ENCODE measurements around the gene SYNM. TPM values are rescaled to one million over a fixed set of nuclear protein-coding genes. Genes with fewer than 3 reads are reported as not detected.

The SYNM gene
- total RNA-seq, 6 experiments from 2014 or later = 4.6 to 7.6 (median 7.4) TPM

DNA sequence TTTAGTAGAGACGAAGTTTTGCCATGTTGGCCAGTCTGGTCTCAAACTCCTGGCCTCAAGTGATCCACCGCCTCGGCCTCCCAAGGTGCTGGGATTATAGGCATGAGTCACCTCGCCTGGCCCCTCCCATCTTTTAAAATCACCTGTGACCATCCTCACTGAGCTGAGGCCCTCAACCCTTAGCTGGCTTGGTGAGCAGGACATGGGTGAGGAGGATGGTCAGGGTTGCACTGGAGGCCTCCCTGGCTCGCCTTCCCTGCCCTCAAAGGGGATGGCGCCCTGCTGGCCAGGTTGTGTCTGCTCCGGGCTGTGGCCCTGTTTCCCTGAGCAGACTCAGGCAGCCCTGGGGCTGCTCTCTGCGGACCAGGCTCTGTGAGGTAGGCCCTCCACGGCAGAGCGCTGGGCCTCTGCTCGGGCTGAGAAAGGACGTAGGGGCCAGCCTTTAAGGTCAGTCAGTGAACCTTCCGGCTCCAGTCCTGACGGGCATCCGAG is 33.7 kb downstream of the SYNM start:
- TF ChIP-seq, protein P1, sequence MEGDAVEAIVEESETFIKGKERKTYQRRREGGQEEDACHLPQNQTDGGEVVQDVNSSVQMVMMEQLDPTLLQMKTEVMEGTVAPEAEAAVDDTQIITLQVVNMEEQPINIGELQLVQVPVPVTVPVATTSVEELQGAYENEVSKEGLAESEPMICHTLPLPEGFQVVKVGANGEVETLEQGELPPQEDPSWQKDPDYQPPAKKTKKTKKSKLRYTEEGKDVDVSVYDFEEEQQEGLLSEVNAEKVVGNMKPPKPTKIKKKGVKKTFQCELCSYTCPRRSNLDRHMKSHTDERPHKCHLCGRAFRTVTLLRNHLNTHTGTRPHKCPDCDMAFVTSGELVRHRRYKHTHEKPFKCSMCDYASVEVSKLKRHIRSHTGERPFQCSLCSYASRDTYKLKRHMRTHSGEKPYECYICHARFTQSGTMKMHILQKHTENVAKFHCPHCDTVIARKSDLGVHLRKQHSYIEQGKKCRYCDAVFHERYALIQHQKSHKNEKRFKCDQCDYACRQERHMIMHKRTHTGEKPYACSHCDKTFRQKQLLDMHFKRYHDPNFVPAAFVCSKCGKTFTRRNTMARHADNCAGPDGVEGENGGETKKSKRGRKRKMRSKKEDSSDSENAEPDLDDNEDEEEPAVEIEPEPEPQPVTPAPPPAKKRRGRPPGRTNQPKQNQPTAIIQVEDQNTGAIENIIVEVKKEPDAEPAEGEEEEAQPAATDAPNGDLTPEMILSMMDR (IDR thresholded peaks at IDR 0.05) = no peak
- Mint-ChIP-seq H3K27me3 (ENCODE audit: insufficient read depth) (no peaks in the 10 kb centered on the region), H3K9me3 (no peaks in the 10 kb centered on the region), H3K36me3 (ENCODE audit: low read depth) (peaks cover 6% of the 10 kb centered on the region; the same call in 1 of the 2 replicates), H3K27ac (no peak overlapping the region), H3K4me1 (ENCODE audit: low read depth) (peaks cover 20% of the 10 kb centered on the region), H3K4me3 (no peak overlapping the region)
- no peak for DNase-seq

DNA sequence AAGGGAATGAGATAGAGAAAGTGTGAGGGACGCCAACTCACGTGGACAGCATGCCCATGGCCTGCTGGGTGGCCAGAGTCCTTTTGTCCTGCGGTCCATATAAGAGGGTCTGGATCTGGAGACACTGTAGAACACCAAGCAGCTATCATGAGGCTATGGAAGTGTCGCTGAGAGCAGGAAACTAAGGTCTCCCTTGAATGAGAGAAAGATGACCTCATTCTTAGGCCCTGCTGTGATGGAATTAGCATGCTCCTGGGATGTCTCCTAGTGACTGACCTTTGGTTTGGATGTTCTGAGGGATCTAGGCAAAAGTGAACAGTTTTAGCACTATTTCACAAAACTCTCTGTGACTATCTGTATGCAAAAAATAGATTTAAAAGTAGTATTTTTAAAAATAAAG is 34.4 kb downstream of the SYNM start:
- Mint-ChIP-seq H3K4me1 (ENCODE audit: low read depth) (peaks cover 28% of the 10 kb centered on the region), H3K27me3 (ENCODE audit: insufficient read depth) (no peaks in the 10 kb centered on the region), H3K9me3 (no peaks in the 10 kb centered on the region), H3K27ac (no peak overlapping the region), H3K36me3 (ENCODE audit: low read depth) (peaks cover 6% of the 10 kb centered on the region; the same call in 1 of the 2 replicates), H3K4me3 (no peak overlapping the region)
- no peak for DNase-seq
- TF ChIP-seq, protein P1 (IDR thresholded peaks at IDR 0.05) = no peak

DNA sequence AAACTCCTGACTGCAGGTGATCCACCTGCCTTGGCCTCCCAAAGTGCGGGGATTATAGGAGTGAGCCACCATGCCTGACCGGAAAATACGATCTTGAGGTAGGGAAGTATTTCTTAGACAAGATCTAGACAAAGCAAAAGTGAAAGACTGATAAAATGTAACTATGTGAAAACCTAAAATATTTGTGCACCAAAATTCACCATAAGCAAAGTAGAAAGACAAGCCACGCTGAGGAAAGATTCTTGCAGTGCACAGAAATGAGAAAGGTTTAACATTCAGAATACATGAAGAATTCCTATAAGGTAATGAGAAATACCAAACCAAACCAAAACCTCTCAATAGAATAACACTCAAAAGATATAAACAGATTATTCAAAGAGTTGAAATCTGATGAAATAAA is 35.7 kb downstream of the SYNM start:
- TF ChIP-seq, protein P1 (IDR thresholded peaks at IDR 0.05) = no peak
- H3K9me3 Mint-ChIP-seq = no peaks in the 10 kb centered on the region
- no peak overlapping the region for H3K27ac Mint-ChIP-seq
- no peak for DNase-seq
- no peak overlapping the region for H3K4me3 Mint-ChIP-seq
- H3K36me3 Mint-ChIP-seq (ENCODE audit: low read depth) = peaks cover 9% of the 10 kb centered on the region
- peaks cover 20% of the 10 kb centered on the region for H3K4me1 Mint-ChIP-seq (ENCODE audit: low read depth)
- H3K27me3 Mint-ChIP-seq (ENCODE audit: insufficient read depth) = no peaks in the 10 kb centered on the region

DNA sequence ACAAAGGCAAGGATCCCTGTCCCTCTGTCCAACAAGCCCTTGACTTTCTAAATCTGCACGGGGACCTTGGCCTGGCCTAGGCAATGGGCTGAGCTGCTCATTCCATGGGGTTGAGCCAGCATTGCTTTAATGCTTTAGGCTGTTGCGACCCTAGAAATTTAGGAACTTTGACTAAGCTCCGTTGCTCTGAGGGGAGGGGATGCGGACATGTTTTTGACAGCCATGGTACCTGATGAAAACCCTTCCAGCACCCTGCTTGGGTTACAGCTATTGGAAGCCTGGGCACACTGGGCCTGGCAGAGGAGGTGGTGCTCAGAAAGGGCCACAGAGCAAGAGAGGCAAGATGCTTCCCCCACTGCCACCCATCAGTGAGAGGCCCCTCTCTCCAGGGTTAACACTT is 37.1 kb downstream of the SYNM start:
- H3K4me3 Mint-ChIP-seq = no peak overlapping the region
- H3K4me1 Mint-ChIP-seq (ENCODE audit: low read depth) = peaks cover 18% of the 10 kb centered on the region
- no peaks in the 10 kb centered on the region for H3K27me3 Mint-ChIP-seq (ENCODE audit: insufficient read depth)
- TF ChIP-seq, protein P1 (IDR thresholded peaks at IDR 0.05) = no peak
- no peak for DNase-seq
- H3K27ac Mint-ChIP-seq = no peak overlapping the region
- no peaks in the 10 kb centered on the region for H3K9me3 Mint-ChIP-seq
- H3K36me3 Mint-ChIP-seq (ENCODE audit: low read depth) = peaks cover 9% of the 10 kb centered on the region

DNA sequence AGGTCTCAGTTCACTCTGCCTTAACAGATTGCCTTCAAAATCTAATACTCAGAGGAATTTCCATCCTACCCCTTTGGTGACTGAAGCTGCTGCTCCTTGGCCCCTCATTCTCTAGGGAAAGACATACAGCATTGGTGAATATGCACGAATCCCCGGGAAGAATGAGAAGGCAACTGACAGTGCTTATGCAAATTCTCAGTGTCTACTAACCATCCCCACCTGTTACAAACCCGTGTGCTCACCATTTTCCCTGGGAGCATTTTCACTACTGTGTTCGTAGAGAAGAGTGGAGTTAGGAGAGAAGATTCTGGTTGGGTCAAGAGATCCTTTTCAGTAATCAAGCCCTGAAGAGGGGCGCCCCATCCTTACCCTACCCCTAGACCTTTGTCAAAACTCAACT is 37.7 kb downstream of the SYNM start:
- Mint-ChIP-seq H3K36me3 (ENCODE audit: low read depth) (peaks cover 9% of the 10 kb centered on the region), H3K27ac (no peak overlapping the region), H3K27me3 (ENCODE audit: insufficient read depth) (no peaks in the 10 kb centered on the region), H3K4me1 (ENCODE audit: low read depth) (peaks cover 18% of the 10 kb centered on the region), H3K9me3 (no peaks in the 10 kb centered on the region), H3K4me3 (no peak overlapping the region)
- no peak for DNase-seq
- TF ChIP-seq, protein P1 (IDR thresholded peaks at IDR 0.05) = no peak

DNA sequence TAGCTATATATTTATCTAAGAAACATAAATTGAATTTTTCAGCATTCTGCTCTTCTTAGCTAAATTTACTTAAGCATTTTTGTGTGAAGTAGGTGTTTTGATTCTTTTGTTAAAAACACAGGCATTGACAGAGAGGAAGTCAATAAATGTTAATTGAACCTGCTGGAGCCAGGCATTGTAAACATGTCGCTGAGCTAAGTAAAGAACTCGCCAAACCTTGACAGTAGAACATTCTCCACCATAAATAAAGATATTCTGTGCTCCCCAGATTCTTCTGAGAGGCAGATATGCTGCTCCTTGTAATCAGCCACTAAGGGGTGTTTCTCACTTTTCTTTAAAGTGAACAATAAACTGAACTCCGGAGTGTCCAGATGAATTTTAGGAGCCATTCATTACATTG is 38.4 kb downstream of the SYNM start:
- H3K9me3 Mint-ChIP-seq = no peaks in the 10 kb centered on the region
- H3K4me1 Mint-ChIP-seq (ENCODE audit: low read depth) = peaks cover 18% of the 10 kb centered on the region
- H3K27me3 Mint-ChIP-seq (ENCODE audit: insufficient read depth) = no peaks in the 10 kb centered on the region
- TF ChIP-seq, protein P1 (IDR thresholded peaks at IDR 0.05) = no peak
- no peak overlapping the region for H3K27ac Mint-ChIP-seq
- DNase-seq = no peak
- peaks cover 10% of the 10 kb centered on the region for H3K36me3 Mint-ChIP-seq (ENCODE audit: low read depth)
- H3K4me3 Mint-ChIP-seq = no peak overlapping the region
